HG02973 (cell line): ENCODE data around the gene TMEM267.
"Not testable (repeated sequence)": the region's sequence is repeated elsewhere in the genome, so short reads cannot be mapped to it uniquely, and the experiment has no call there.

Experiments
- ATAC-seq: cut with Tn5 transposase; IDR thresholded peaks from one replicate; pipeline ENCODE4 v1.9.1; 2021; ENCODE audit warnings: moderate library complexity; ENCODE audit not compliant: unreplicated experiment

The TMEM267 gene

DNA sequence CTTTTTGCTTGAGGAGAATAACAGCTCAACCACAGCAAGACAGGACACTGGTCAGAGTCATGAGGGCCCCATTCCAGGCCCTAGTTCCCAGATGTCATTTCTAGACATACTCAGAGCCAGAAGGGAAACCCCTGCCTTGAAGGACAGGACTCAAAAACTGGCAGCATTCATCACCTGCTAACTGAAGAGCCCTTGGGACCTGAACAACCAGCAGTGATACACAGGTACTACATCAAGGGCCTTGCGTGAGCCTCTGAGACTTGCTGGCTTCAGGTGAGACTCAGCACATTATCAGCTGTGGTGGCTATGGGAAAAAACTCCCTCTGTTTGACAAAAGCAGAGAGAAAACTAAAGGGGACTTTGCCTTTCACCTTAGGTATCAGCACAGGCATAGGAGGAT, 22.6 kb downstream of the TMEM267 start:
- no peak for ATAC-seq

- no peak for ATAC-seq
Measured at GRCh38 chr5:43456556-43456955, 27.1 kb downstream of the TMEM267 start.

DNA sequence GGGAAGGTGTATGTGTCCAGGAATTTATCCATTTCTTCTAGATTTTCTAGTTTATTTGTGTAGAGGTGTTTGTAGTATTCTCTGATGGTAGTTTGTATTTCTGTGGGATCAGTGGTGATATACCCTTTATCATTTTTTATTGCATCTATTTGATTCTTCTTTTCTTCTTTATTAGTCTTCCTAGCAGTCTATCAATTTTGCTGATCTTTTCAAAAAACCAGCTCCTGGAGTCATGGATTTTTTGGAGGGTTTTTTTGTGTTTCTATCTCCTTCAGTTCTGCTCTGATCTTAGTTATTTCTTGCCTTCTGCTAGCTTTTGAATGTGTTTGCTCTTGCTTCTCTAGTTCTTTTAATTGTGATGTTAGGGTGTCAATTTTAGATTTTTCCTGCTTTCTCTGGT, 42.1 kb downstream of the TMEM267 start:
- not testable (repeated sequence) for ATAC-seq

DNA sequence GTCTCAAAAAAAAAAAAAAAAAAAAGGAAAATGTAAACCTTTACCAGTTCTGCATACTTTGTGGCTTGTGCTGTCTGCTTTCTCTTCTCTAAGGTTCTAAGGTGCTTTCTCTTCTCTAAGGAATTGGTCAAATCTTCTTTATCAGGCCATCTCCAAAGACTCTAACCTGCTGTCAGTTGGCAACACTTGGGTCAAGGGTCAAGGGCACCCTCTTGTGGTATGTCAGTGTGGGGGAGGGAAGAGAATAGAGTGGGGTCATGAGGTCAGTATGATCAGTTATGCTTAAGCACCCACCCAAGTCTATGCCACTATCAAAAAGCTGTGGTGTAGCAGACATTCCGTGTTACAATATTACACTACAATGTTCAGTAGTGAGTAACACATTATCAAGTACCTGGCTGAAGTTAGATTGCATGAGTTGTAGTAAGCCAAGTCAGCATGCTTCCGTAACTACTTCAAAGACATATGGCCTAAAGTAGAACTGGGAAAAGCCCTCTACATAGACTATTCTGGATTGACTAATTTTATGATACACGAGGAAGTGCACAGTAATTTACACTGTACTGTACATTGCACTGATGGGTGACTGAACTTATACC, 46.5 kb downstream of the TMEM267 start:
- ATAC-seq = no peak

DNA sequence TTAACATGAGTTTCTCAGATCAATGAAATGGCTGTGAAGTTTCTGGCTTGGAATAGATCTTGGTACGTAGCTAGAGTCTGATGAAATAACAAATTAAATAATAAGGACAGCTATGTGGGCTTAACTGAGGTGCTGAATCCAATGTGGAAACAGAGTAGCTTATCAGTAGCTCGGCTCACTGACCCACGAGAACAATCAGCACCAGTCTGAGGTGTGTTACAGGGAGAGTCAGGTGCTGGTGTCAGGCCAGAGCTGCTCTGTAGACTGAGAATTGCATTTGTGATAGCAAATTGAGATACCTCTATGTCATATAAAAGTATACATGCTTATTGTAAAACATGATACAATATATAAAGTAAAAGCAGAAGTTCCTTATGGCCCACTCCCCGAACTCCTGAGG, 50.3 kb downstream of the TMEM267 start:
- no peak for ATAC-seq

GRCh38 chr5:43432486-43433375, 50.9 kb downstream of the TMEM267 start:
- no peak for ATAC-seq

DNA sequence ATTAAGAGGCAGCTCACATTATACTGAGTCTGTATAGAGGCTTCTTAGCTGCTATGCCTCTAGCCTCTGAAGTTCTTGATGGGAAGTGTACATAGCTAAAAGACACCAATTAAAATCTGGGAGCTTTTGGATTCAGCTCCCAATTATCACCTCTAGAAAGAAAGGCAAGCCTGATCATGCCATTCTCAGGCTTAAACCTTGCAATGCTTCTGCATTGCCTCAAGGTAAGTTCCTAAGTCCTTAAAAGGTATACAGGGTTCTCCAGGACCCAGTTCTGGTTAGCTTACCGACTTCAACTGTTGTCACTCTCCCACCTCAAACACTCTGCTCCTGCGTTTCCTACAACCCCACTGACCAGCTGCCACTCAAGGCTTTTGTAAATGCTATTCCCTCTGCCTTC, 54.0 kb downstream of the TMEM267 start:
- no peak for ATAC-seq

DNA sequence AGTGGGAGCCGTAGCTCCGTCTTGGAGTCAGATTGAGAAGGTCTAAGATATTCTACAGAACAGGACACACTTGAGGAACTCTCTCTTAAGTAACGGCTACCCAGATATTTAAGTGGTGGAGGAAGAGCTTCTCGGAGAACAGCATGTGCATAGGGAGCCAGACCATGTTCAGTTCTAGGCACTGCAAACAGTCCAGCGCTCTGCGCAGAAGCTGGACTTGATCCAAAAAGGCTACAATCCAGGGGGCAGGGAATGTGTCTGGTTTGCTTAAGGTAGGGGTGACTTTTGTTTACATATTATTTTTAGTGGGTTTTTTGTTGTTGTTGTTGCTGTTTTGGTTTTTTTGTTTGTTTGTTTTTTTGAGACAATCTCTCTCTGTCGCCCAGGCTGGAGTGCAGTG, 54.6 kb downstream of the TMEM267 start:
- ATAC-seq = no peak

DNA sequence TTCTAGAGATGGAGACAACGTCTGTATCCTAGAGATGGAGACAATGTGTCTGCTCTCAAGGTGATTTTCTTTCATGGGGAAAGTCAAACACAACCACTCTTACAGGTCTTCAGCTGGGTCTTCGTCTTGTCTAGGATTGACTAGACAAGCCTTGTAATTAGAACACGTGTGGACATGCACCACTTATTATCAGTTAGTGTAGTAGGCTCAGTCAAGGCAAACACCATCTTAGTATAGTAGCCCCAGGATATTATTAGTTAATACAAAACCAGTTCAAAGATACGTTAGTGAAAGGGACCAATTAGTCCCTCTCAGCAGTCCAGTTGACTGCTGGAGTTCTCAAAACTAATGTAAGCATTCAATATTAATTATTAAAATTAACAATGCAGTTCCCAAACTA, 56.4 kb downstream of the TMEM267 start:
- ATAC-seq = no peak

DNA sequence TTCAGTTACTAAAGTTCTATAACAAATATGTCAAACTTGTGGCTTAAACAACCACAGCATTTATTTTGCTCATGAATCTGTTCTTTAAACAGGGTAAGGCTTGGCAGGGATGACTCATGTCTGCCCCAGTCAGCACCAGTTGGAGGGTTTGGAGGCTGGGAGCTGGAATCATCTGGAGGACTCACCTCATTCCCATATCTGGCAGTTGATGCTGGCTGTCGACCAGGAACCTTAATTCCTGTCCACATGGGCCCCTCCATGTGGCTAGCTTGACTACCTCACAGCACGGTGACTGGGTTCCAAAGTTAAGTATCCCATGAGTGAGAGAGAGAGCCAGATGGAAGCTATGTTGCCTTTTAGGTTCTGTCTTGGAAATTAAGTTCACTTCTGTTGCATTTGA, 57.7 kb downstream of the TMEM267 start:
- ATAC-seq = no peak

DNA sequence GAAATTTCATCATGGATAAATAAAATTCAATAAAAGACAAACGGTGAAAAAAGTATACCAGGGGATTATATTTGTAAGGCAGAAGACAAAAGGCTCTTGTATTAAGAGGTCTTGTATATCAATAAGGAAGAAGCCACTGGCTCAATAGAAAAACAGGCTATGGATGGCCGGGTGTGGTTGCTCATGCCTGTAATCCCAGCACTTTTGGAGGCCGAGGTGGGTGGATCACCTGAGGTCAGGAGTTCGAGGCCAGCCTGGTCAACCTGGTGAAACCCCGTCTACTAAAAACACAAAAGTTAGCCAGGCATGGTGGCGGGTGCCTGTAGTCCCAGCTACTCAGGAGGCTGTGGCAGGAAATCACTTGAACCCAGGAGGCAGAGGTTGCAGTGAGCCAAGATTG, 60.6 kb downstream of the TMEM267 start:
- not testable (repeated sequence) for ATAC-seq

- no peak for ATAC-seq
Measured at GRCh38 chr5:43422143-43422542, 61.5 kb downstream of the TMEM267 start.

DNA sequence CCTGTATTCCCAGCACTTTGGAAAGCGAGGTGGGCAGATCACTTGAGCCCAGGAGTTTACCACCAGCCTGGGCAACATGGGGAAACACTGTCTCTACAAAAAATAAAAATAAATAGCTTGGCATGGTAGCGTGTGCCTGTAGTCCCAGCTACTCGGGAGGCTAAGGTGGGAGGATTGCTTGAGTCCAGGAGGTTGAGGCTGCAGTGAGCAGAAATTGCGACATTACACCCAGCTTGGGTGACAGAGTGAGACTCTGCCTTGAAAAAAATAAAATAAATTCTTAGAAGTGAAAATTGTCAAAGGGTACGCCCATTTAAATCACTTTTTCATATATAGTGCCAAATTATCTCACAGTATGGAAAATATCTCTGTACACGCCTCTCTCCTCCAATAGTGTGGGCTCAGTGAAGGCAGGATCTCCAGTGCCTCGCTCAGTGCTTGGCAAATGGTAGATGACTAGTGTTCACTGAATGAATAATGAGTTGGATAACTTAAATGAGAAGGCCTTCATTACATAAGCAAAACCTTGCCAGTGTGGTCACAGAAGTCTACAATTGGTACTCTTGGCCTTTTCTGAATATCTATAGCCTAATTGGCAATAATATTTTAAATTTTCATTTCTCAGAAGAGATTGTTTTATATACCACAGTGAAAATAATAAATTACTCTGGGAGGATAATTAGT, 62.1 kb downstream of the TMEM267 start:
- ATAC-seq = no peak

DNA sequence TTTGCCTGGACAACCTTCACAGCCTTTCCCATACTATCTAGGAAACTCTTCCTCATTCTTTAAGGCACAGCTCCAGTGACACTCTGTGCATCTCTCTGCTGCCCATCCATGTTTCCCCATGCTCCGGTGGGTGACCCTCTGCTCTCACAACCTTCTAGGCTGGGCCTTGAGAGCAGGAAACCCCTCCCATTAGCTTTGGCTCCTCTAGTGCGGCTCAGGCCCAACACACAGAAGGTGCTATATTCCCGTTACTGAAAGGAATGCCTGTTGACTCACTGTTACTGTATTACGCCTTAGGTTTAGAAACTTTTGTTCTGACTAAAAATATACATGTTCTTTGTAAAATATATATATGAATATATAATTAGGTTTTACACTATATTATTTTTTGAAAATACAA, 63.4 kb downstream of the TMEM267 start:
- ATAC-seq = no peak

DNA sequence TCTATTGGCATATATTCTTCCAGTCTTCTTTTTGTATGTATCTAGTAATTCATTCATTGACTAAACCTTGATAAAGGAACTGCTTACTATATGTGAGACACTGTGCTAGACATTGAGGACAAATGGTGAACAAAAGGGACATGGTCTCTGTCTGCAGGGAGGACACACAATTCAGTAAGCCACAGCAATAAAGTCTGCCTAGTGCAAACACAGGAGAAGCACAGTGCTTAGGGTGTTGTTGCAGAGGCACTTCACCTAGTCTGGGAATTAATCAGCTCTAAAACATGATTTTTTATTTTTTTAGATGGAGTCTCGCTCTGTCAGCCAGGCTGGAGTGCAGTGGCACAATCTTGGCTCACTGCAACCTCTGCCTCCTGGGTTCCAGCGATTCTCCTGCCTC, 65.1 kb downstream of the TMEM267 start:
- no peak for ATAC-seq

- ATAC-seq = no peak
Measured at GRCh38 chr5:43416803-43417394, 66.8 kb downstream of the TMEM267 start.

DNA sequence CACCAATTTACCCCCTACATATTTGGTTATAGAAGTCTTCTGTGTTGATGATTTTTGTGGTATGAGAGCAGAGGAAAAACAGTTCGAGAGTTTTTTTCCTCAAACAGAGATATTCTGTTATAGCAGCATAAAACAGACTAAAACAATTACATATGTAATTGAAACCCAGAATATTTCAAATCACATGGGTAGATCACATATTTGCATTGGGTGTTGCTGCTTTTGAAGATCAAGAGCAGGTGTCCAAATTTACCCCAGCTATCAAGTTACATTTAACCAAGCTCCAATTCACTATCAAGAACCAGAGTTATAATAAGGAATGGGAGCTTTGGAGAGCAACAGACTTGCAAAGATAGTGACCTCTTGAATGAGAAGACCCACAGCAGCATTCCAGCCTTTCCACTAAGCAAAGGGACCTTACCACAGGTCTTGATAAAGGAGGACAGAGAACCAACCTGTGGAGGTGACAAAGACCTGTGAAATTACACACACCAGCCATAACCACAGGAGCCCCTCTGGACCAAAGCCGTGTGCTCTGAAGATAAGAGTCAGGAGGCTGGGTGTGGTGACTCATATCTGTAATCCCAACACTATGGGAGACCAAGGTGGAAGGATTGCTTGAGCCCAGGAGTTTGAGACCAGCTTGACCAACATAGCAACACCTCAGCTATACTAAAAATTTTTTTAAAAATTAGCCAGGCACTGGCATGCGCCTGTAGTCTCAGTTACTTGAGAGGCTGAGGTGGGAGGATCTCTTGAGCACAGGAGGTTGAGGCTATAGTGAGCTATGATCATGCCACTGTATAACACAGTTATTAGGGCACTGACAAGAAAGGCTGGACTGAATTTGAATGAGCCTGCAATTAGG, 67.5 kb downstream of the TMEM267 start:
- ATAC-seq = no peak

- no peak for ATAC-seq
Measured at GRCh38 chr5:43413966-43414365, 69.7 kb downstream of the TMEM267 start.

DNA sequence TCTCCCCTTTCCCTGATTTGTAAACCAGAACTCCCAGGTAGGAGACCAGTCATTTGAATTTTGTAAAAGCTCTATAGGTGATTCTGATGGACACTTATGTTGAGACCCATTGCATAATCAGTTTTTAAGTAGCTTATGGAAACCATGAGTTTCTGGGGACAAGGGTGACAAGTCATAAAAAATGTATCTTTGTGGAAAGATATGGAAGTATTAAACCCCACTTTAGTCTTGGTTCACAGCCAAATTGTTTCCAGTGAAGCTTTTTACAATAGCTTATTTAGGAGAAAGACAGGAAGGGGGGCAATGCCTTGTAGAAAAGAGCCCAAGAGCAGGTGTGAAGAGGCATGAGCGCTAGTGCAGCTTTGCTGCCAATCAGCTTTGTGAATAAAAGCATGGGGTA, 71.0 kb downstream of the TMEM267 start:
- ATAC-seq = no peak

DNA sequence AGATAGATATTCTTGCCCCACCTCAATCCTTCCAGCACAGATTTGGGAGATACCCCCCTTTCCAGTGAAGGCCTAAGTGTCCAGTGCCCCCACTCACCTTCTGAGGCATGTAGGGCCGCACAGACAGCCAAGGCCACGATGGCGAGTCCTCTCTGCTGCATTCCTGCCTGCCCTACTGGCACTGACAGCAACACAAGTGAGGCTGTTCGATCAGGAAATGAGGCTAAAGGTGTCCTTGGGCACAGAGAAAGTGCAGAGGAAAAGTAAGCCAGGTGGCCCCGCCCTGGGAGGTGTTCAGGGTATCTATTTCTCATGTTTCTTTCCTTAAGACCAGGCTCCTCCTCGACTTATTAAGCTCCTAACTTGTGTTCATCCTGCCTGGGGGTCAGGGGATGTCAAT, 71.5 kb downstream of the TMEM267 start, which contains the start of gene CCL28:
Gene CCL28, minus strand, starts transcription at position 236 of the 400 bp plus-strand sequence. Its CDS starts 75 bp downstream, at position 161.
- ATAC-seq = no peak
